ENCODE results near the gene HTR1A. TPM values are rescaled to one million over a fixed set of nuclear protein-coding genes. Genes with fewer than 3 reads are reported as not detected.

Gene HTR1A
- not detected for total RNA-seq

DNA sequence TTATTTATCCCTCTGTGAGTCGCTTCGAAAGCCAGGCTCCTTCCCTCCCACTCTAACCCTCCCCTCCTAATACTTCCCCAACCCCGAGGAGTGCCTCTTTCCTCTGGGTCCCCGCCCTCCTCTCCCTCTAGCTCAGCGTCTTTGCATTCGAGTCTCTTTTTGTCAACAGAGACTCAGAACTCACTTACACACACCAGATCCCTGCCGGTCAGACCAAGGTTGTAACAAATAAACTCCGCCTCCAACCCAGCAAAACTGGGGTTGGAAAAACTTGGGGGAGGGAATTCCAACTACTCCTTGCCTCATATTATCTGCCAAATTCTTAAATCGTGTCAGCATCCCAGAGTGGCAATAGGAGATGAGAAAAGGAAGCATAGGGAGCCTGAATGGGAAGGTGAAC, at the start of gene HTR1A:
Gene HTR1A, minus strand, starts transcription at position 167 of the 400 bp plus-strand sequence. CDS start 726 bp downstream, outside the sequence.
- DNase-seq, result no peak

DNA sequence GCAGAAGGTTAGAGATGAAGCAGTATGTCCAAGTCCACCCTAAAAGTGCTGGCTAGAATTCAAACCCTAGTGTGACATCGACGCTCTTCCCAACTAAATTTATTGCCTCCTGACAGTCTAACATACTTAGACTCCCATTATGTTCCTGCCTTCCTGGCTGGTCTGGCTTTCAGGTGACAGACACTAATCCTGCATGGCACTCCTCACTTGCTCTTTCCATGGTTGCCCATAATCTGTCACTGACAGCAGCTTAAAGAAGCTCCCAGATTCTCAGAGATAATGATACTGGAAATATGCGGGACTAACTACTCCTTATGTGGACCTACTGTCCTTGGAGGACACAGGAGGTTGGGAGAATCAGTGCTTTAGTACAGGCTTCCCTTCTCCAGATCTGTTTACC, 41.7 kb upstream of the HTR1A start:
- DNase-seq, result no peak

DNA sequence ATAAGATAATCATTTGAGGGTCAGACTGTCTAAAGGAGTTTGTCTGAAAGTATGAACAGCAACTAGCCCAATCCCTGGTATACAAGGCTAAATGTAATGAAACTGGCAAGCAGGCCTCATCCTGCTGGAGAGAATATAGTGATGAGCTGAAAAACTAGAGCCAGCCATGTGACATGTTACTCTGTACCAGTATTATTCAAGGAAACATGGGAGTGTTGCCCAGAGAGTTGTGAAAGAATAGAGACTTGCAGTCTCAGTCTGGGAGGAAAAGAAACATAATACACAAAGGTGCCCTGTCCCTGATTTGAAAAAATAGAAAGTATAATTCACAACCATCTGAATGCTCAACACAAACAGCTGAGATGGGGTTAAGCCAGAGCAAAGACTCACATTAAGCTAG, 37.9 kb upstream of the HTR1A start:
- no peak for DNase-seq

GRCh38 chr5:63987053-63987452, 24.8 kb upstream of the HTR1A start:
- no peak for DNase-seq

- no peak for DNase-seq
Measured at GRCh38 chr5:63981864-63982263, 19.6 kb upstream of the HTR1A start.

DNA sequence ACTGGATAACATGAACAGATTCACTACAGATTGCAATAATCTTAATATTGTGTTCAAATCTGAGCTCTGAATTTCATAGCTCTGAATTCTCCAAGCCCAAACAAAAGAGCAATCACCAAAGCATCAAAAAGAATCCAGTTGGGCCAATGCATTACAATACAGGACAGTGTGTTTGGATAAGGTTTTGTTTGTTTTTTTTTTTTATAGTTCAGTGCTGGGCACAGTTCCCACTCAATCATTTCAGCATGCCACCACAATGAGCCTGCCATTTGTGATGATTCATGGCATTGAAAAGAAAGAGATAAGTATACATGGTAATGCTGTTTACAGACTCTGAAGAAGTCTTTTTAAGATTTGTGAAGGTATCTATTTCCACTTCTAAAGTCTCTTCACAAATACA, 1.7 kb upstream of the HTR1A start:
- no peak for DNase-seq

- DNase-seq, result peak; percentile 89
Measured at GRCh38 chr5:63963080-63963735, 963 bp upstream of the HTR1A start.

GRCh38 chr5:63961598-63962161, 565 bp downstream of the HTR1A start:
- DNase-seq, result peak; percentile 1

GRCh38 chr5:63961125-63961597, 1.1 kb downstream of the HTR1A start:
- DNase-seq, result no peak

DNA sequence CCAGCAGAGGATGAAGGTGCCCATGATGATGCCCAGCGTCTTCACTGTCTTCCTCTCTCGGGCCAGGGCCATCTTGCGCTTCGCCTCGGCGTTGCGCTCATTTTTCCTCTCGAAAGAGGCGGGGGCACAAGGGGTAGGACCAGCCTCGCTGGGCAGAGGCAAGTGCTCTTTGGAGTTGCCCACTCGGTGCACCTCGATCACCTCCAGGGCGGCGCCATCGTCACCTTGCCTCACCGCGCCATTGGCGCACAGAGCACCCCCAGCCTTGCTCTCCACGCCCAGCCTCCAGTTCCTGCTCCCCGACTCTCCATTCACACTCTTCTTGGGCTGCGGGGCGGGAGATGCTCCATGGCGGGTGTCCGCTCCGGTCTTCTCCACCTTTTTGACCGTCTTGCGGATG, 1.6 kb downstream of the HTR1A start:
- DNase-seq, result no peak

GRCh38 chr5:63959177-63959982, 2.9 kb downstream of the HTR1A start:
- DNase-seq, result peak; percentile 53

DNA sequence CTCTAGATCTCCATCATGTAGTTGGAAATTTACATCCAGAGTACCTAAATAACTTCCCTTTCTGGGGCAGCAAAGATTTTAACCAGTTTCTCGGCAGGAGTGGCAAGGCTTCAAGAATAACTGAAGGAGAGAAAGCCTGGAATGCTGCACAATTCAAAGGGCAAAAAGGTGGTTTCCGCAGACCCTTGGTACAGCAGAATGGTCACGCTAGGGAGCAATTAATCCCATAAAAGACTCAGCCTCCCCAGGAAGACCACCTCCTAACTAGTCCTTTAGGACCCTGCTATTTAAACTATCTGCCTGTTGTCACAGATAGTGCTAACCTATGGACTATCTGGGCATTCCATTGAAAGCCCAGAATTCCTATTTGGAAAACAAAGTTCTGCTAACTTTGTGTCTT, 3.6 kb downstream of the HTR1A start:
- DNase-seq, result no peak

- DNase-seq, result no peak
Measured at GRCh38 chr5:63957617-63958016, 4.6 kb downstream of the HTR1A start.

- DNase-seq, result no peak
Measured at GRCh38 chr5:63953217-63953616, 9.0 kb downstream of the HTR1A start.

DNA sequence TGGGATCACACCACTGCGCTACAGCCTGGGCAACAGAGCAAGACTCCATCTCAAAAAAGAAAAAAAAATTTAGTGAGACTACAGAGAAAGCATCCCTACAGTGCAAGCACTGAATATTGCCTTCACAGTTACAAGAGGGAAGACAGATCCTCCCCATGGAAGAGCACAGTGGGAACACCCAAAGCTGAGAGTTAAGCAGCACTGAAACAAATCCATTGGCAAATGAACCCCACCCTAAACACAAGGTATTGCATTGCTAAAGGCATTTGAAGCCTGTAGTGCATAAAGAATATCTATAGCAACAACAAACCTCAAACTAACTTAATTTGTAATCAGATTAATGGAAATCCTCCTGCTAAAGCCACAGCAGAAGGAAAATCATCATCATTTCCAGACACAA, 27.1 kb downstream of the HTR1A start:
- peak; percentile 19 for DNase-seq

DNA sequence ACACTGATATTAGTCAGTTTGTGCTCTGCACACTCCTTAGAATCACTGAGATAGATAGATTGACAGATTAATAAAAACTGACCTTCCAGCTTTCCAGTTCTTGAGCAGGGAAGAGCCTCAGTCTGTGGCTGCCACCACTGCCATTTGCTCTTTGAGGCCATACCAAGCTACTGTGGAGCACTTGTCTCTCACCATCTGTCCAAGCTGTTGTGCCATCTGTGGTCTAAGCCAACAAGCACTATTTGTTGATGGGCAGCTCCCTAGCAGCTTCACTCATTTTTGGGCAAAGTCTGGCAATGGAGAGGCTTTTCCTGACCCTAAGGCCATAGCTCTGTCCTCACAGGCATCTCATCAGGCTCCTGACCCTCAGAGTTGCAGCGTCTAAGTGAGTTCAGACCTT, 30.4 kb downstream of the HTR1A start:
- no peak for DNase-seq

DNA sequence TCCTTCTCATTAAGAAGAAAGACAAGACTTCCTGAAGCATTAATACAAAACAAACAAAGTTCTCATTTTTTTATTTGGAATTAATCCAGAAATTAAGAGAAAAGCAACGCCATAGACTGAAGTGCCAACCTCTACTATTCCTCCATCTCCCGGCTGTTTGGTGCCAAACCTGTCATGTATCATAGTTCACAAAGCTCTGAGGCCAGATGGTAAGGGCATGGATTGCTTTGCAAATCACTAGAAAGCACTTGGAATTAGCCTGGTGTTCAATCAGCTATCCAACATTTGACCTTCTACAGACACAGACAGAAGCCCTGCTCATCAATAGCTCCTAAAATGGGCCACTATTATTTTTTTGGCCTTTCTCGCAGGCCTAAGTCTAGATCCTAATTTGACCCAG, 33.8 kb downstream of the HTR1A start:
- DNase-seq, result no peak

- DNase-seq, result no peak
Measured at GRCh38 chr5:63923914-63924313, 38.3 kb downstream of the HTR1A start.

GRCh38 chr5:63919763-63920478, 42.3 kb downstream of the HTR1A start:
- no peak for DNase-seq

GRCh38 chr5:63916786-63917185, 45.5 kb downstream of the HTR1A start:
- no peak for DNase-seq

- no peak for DNase-seq
Measured at GRCh38 chr5:63911871-63912270, 50.4 kb downstream of the HTR1A start.
